GM23338 (cell line): ENCODE data around the gene FMN2. TPM values are rescaled to one million over a fixed set of nuclear protein-coding genes. Genes with fewer than 3 reads are reported as not detected.

Source experiments
- ATAC-seq: fragments of 200-7000 bp; cut with Tn5 transposase; 3 replicates; pipeline ENCODE4 v1.9.1; 2020
- DNase-seq: peaks from one replicate; pipeline ENCODE4 v3.0.0-alpha.2; 2015; ENCODE audit warnings: low spot score
- H2AFZ ChIP-seq: fragments of 200-600 bp; sonication (generic); 2 replicates; pipeline ENCODE4 v1.8.0; 2016; ENCODE audit warnings: antibody characterized with exemption, mild to moderate bottlenecking, moderate library complexity
- H3F3A ChIP-seq: fragments of 200-600 bp; sonication (generic); replicated peaks from 2 replicates; pipeline ENCODE4 v1.8.0; 2017; ENCODE audit warnings: antibody characterized with exemption, mixed run types, low read depth
- H3K27ac ChIP-seq: fragments of 200-600 bp; sonication (generic); 2 replicates; pipeline ENCODE4 v1.6.1; 2016; ENCODE audit warnings: low read depth
- H3K27me3 ChIP-seq: fragments of 200-600 bp; sonication (generic); 2 replicates; pipeline ENCODE4 v1.8.0; 2016; ENCODE audit warnings: mild to moderate bottlenecking, mixed run types, moderate library complexity; ENCODE audit not compliant: insufficient read depth
- H3K36me3 ChIP-seq: fragments of 200-600 bp; sonication (generic); 2 replicates; pipeline ENCODE4 v1.8.0; 2016; ENCODE audit warnings: mild to moderate bottlenecking; ENCODE audit not compliant: insufficient read depth
- H3K4me1 ChIP-seq: fragments of 200-600 bp; sonication (generic); 2 replicates; pipeline ENCODE4 v1.8.0; 2016; ENCODE audit warnings: mild to moderate bottlenecking, moderate library complexity; ENCODE audit not compliant: insufficient read depth
- H3K4me2 ChIP-seq: fragments of 200-600 bp; sonication (generic); 2 replicates; pipeline ENCODE4 v1.7.1; 2017; ENCODE audit warnings: mixed run types
- H3K4me3 ChIP-seq: fragments of 200-600 bp; sonication (generic); 2 replicates; pipeline ENCODE4 v1.6.1; 2016; ENCODE audit warnings: mixed run types
- H3K79me2 ChIP-seq: fragments of 200-600 bp; sonication (generic); replicated peaks from 2 replicates; pipeline ENCODE4 v1.8.0; 2017; ENCODE audit warnings: mild to moderate bottlenecking; ENCODE audit not compliant: insufficient read depth
- H3K9me2 ChIP-seq: fragments of 200-600 bp; sonication (generic); 2 replicates; pipeline ENCODE4 v1.8.0; 2017; ENCODE audit not compliant: insufficient read depth
- H4K20me1 ChIP-seq: fragments of 200-600 bp; sonication (generic); replicated peaks from 2 replicates; pipeline ENCODE4 v1.8.0; 2017; ENCODE audit warnings: mild to moderate bottlenecking; ENCODE audit not compliant: insufficient read depth
- H3K27ac Mint-ChIP-seq: 2 replicates; pipeline ENCODE4 v1.8.0; 2020; ENCODE audit warnings: inconsistent platforms, mild to moderate bottlenecking, moderate library complexity, mixed read lengths
- H3K27me3 Mint-ChIP-seq: 3 replicates; pipeline ENCODE4 v1.8.0; 2022; ENCODE audit warnings: low read depth, mild to moderate bottlenecking, moderate library complexity, mixed read lengths, inconsistent platforms; ENCODE audit not compliant: insufficient read depth, poor library complexity
- H3K36me3 Mint-ChIP-seq: 3 replicates; pipeline ENCODE4 v1.8.0; 2021; ENCODE audit warnings: low read depth, mild to moderate bottlenecking, inconsistent platforms, moderate library complexity, mixed read lengths
- H3K4me1 Mint-ChIP-seq: 3 replicates; pipeline ENCODE4 v1.8.0; 2020; ENCODE audit warnings: mild to moderate bottlenecking, inconsistent platforms, mixed read lengths
- H3K4me3 Mint-ChIP-seq: 3 replicates; pipeline ENCODE4 v1.8.0; 2021; ENCODE audit warnings: moderate library complexity, mild to moderate bottlenecking, inconsistent platforms, mixed read lengths
- H3K9me3 Mint-ChIP-seq: 3 replicates; pipeline ENCODE4 v1.8.0; 2020; ENCODE audit warnings: moderate library complexity, mild to moderate bottlenecking, inconsistent platforms, mixed read lengths
- CREB1 ChIP-seq: fragments of 250-450 bp; sonication (Bioruptor Pico); IDR thresholded peaks from 2 replicates; pipeline ENCODE4 v1.5.0; 2020; ENCODE audit warnings: low read depth, mild to moderate bottlenecking, moderate library complexity
- CTCF ChIP-seq, 2 experiments: fragments of 200-600 bp in 1 of 2; sonication (generic) in 1 of 2; conservative IDR thresholded peaks; 2 replicates each; pipeline versions ENCODE4 v1.5.1 to v1.6.1; 2016 to 2017; ENCODE audit warnings: antibody characterized with exemption in 2 of 2, low read depth in 2 of 2, mild to moderate bottlenecking in 2 of 2, moderate library complexity in 1 of 2
- ETS1 ChIP-seq: IDR thresholded peaks from 2 replicates; pipeline ENCODE4 v1.6.1; 2016; ENCODE audit warnings: antibody characterized with exemption
- EZH2 ChIP-seq: fragments of 200-600 bp; sonication (generic); IDR thresholded peaks from one replicate; pipeline ENCODE4 v1.8.0; 2017; ENCODE audit warnings: antibody characterized with exemption, mild to moderate bottlenecking, low read depth; ENCODE audit not compliant: unreplicated experiment
- EZH2phosphoT487 ChIP-seq: fragments of 200-600 bp; sonication (generic); IDR thresholded peaks from one replicate; pipeline ENCODE4 v1.8.1; 2018; ENCODE audit warnings: antibody characterized with exemption; ENCODE audit not compliant: unreplicated experiment
- JUNB ChIP-seq: IDR thresholded peaks from one replicate; pipeline ENCODE4 v1.6.1; 2016; ENCODE audit warnings: antibody characterized with exemption; ENCODE audit not compliant: unreplicated experiment
- NANOG ChIP-seq: IDR thresholded peaks from 2 replicates; pipeline ENCODE4 v1.6.1; 2016; ENCODE audit warnings: antibody characterized with exemption, borderline replicate concordance
- POLR2AphosphoS5 ChIP-seq: IDR thresholded peaks from 2 replicates; pipeline ENCODE4 v1.6.1; 2016; ENCODE audit warnings: antibody characterized with exemption, low read depth
- REST ChIP-seq: IDR thresholded peaks from one replicate; pipeline ENCODE4 v1.6.1; 2018; ENCODE audit warnings: antibody characterized with exemption; ENCODE audit not compliant: unreplicated experiment
- STAT1 ChIP-seq: IDR thresholded peaks from one replicate; pipeline ENCODE4 v1.6.1; 2016; ENCODE audit warnings: antibody characterized with exemption; ENCODE audit not compliant: unreplicated experiment
- ZNF114 ChIP-seq: fragments of 250-450 bp; sonication (Bioruptor Pico); IDR thresholded peaks from 2 replicates; pipeline ENCODE4 v1.5.0; 2020; ENCODE audit warnings: mild to moderate bottlenecking, moderate library complexity
- ZNF331 ChIP-seq: fragments of 250-450 bp; sonication (Bioruptor Pico); IDR thresholded peaks from 2 replicates; pipeline ENCODE4 v1.5.0; 2020; ENCODE audit warnings: low read depth, mild to moderate bottlenecking, moderate library complexity
- ZNF462 ChIP-seq: fragments of 250-450 bp; sonication (Bioruptor Pico); IDR thresholded peaks from 2 replicates; pipeline ENCODE4 v1.5.0; 2020; ENCODE audit warnings: mild to moderate bottlenecking, moderate library complexity
- polyA plus RNA-seq: library from polyadenylated mRNA; unstranded; fragments of >200 nt; fragmentation: Nextera tagmentation; extraction: Ambion mirVana; gene quantifications from 2 replicates; pipeline ENCODE4 v1.2.1, GENCODE V29; 2016
- total RNA-seq: library from RNA; depleted of rRNA; stranded (reverse); fragments of >200 nt; shearing (Covaris generic); gene quantifications from 2 replicates; pipeline ENCODE4 v1.2.3, GENCODE V29; 2014

The FMN2 gene
- total and polyA plus RNA-seq, 2 experiments from 2014 or later, result 1.5 to 2.5 TPM

GRCh38 chr1:240343045-240343444, 251.4 kb downstream of the FMN2 start (continued):
- no peak for TF ChIP-seq CREB1
- TF ChIP-seq NANOG, result no peak
- TF ChIP-seq POLR2AphosphoS5, result no peak

GRCh38 chr1:240343966-240344365, 252.3 kb downstream of the FMN2 start:
- Histone ChIP-seq H3K36me3 (no peaks in the 10 kb centered on the region), H2AFZ (no peak overlapping the region), H3K27ac (no peak overlapping the region), H3K27me3 (no peaks in the 10 kb centered on the region), H3K79me2 (no peaks in the 10 kb centered on the region), H3K4me2 (no peak overlapping the region), H3K4me3 (no peak overlapping the region), H3K9me2 (no peaks in the 10 kb centered on the region), H4K20me1 (no peaks in the 10 kb centered on the region), H3F3A (no peaks in the 10 kb centered on the region), H3K4me1 (no peaks in the 10 kb centered on the region)
- H3K27ac Mint-ChIP-seq, result no peak overlapping the region
- DNase-seq (no peak), ATAC-seq (no peak)
- no peak for TF ChIP-seq ZNF462 (CRISPR knock-in tag)
- TF ChIP-seq CREB1, result no peak
- TF ChIP-seq EZH2, result no peak
- no peak for TF ChIP-seq STAT1
- TF ChIP-seq CTCF (conservative IDR thresholded peaks at IDR 0.05; ENCODE audit: low read depth in 2 of 2), result no peak
- TF ChIP-seq JUNB, result no peak
- no peak for TF ChIP-seq POLR2AphosphoS5
- TF ChIP-seq ZNF331, result no peak
- no peak for TF ChIP-seq NANOG
- no peak for TF ChIP-seq ZNF114 (CRISPR knock-in tag)
- TF ChIP-seq EZH2phosphoT487, result no peak
- TF ChIP-seq REST, result no peak
- no peak for TF ChIP-seq ETS1
- no peak overlapping the region for H3K4me3 Mint-ChIP-seq
- no peaks in the 10 kb centered on the region for H3K27me3 Mint-ChIP-seq
- no peaks in the 10 kb centered on the region for H3K9me3 Mint-ChIP-seq
- H3K36me3 Mint-ChIP-seq, result no peaks in the 10 kb centered on the region
- peaks cover 8% of the 10 kb centered on the region; the same call in 2 of the 3 replicates for H3K4me1 Mint-ChIP-seq
